ENCODE measurements around the gene LYZ. TPM values are rescaled to one million over a fixed set of nuclear protein-coding genes. Genes with fewer than 3 reads are reported as not detected.

Gene LYZ
- total and polyA plus RNA-seq, 2 donors (not counting 1 experiment from before 2014, with no cell fraction given), result 0.17 TPM; not detected in 1

DNA sequence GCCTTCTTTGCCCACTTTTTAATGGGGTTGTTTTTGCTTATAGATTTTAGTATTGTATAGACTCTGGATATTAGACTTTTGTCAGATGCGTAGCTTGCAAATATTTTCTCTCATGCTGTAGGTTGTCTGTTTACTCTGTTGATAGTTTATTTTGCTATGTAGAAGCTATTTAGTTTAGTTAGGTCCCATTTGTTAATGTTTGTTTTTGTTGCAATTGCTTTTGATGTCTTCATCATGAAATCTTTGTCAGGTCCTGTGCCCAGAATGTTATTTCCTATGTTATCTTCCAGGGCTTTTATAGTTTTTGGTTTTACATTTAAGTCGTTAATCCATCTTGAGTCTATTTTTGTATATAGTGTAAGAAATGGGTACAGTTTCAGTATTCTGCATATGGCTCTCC lies 30.0 kb upstream of the LYZ start:
- H2AFZ ChIP-seq (ENCODE audit: low read length), result no peak overlapping the region
- H3K27ac ChIP-seq (ENCODE audit: insufficient read depth, low read length), result no peak overlapping the region
- no peak overlapping the region for H3K4me2 ChIP-seq (ENCODE audit: extremely low read depth, insufficient read depth, low read length)
- no peaks in the 10 kb centered on the region for H3K79me2 ChIP-seq (ENCODE audit: control insufficient read depth, insufficient read depth, low read length)
- H3K27me3 ChIP-seq (ENCODE audit: control insufficient read depth, insufficient read depth, low read length), result no peaks in the 10 kb centered on the region
- no peak for DNase-seq (ENCODE audit: low read depth in 2 of 2)
- H3K36me3 ChIP-seq (ENCODE audit: control insufficient read depth, insufficient read depth, low read length), result no peaks in the 10 kb centered on the region
- no peaks in the 10 kb centered on the region for H3K4me1 ChIP-seq (ENCODE audit: control insufficient read depth, extremely low read depth, insufficient read depth, low read length)
- H4K20me1 ChIP-seq (ENCODE audit: control insufficient read depth, extremely low read depth, insufficient read depth, low read length), result no peaks in the 10 kb centered on the region
- TF ChIP-seq, protein P1, sequence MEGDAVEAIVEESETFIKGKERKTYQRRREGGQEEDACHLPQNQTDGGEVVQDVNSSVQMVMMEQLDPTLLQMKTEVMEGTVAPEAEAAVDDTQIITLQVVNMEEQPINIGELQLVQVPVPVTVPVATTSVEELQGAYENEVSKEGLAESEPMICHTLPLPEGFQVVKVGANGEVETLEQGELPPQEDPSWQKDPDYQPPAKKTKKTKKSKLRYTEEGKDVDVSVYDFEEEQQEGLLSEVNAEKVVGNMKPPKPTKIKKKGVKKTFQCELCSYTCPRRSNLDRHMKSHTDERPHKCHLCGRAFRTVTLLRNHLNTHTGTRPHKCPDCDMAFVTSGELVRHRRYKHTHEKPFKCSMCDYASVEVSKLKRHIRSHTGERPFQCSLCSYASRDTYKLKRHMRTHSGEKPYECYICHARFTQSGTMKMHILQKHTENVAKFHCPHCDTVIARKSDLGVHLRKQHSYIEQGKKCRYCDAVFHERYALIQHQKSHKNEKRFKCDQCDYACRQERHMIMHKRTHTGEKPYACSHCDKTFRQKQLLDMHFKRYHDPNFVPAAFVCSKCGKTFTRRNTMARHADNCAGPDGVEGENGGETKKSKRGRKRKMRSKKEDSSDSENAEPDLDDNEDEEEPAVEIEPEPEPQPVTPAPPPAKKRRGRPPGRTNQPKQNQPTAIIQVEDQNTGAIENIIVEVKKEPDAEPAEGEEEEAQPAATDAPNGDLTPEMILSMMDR (conservative IDR thresholded peaks at IDR 0.05 in 1 of 2, IDR thresholded peaks at IDR 0.05 in 1 of 2; ENCODE audit: low read depth in 1 of 2, low read length in 2 of 2), result no peak
- no peak for TF ChIP-seq EZH2 (IDR thresholded peaks at IDR 0.05; ENCODE audit: low read length, missing control alignments)
- no peak overlapping the region for H3K4me3 ChIP-seq (replicated peaks in 1 of 4; ENCODE audit: control extremely low read depth in 1 of 4, insufficient read depth in 1 of 4, low read depth in 3 of 4, low read length in 4 of 4)
- no peaks in the 10 kb centered on the region for H3K9me3 ChIP-seq (ENCODE audit: control insufficient read depth, insufficient read depth, low read depth, low read length)
- no peak overlapping the region for H3K9ac ChIP-seq (ENCODE audit: insufficient read depth, low read length)

DNA sequence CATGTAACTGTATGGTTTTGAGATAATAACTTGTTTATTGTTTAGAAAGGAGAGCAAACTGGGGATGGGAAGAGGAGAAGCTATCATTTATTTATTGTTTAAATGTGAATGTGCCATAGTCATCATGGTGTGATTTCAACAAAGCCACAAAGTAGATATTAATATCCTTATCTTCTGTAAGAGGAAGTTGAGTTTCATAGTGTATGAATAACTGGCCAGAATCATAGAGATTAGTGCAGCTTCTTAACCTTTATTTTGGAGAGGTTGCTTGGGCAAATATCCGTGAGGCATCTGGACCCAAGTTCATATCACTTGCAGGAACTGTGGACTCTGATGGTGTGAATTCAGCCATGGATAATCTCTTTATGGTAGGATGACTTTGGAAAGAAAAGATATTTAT lies 26.8 kb upstream of the LYZ start:
- H3K9me3 ChIP-seq (ENCODE audit: control insufficient read depth, insufficient read depth, low read depth, low read length), result no peaks in the 10 kb centered on the region
- no peaks in the 10 kb centered on the region for H3K79me2 ChIP-seq (ENCODE audit: control insufficient read depth, insufficient read depth, low read length)
- H3K36me3 ChIP-seq (ENCODE audit: control insufficient read depth, insufficient read depth, low read length), result no peaks in the 10 kb centered on the region
- H3K4me1 ChIP-seq (ENCODE audit: control insufficient read depth, extremely low read depth, insufficient read depth, low read length), result no peaks in the 10 kb centered on the region
- no peak overlapping the region for H3K9ac ChIP-seq (ENCODE audit: insufficient read depth, low read length)
- DNase-seq (ENCODE audit: low read depth in 2 of 2), result no peak
- TF ChIP-seq, protein P1 (conservative IDR thresholded peaks at IDR 0.05 in 1 of 2, IDR thresholded peaks at IDR 0.05 in 1 of 2; ENCODE audit: low read depth in 1 of 2, low read length in 2 of 2), result no peak
- TF ChIP-seq EZH2 (IDR thresholded peaks at IDR 0.05; ENCODE audit: low read length, missing control alignments), result no peak
- no peak overlapping the region for H3K4me3 ChIP-seq (replicated peaks in 1 of 4; ENCODE audit: control extremely low read depth in 1 of 4, insufficient read depth in 1 of 4, low read depth in 3 of 4, low read length in 4 of 4)
- H3K4me2 ChIP-seq (ENCODE audit: extremely low read depth, insufficient read depth, low read length), result no peak overlapping the region
- no peak overlapping the region for H3K27ac ChIP-seq (ENCODE audit: insufficient read depth, low read length)
- no peaks in the 10 kb centered on the region for H4K20me1 ChIP-seq (ENCODE audit: control insufficient read depth, extremely low read depth, insufficient read depth, low read length)
- peaks cover 4% of the 10 kb centered on the region for H3K27me3 ChIP-seq (ENCODE audit: control insufficient read depth, insufficient read depth, low read length)
- H2AFZ ChIP-seq (ENCODE audit: low read length), result no peak overlapping the region

DNA sequence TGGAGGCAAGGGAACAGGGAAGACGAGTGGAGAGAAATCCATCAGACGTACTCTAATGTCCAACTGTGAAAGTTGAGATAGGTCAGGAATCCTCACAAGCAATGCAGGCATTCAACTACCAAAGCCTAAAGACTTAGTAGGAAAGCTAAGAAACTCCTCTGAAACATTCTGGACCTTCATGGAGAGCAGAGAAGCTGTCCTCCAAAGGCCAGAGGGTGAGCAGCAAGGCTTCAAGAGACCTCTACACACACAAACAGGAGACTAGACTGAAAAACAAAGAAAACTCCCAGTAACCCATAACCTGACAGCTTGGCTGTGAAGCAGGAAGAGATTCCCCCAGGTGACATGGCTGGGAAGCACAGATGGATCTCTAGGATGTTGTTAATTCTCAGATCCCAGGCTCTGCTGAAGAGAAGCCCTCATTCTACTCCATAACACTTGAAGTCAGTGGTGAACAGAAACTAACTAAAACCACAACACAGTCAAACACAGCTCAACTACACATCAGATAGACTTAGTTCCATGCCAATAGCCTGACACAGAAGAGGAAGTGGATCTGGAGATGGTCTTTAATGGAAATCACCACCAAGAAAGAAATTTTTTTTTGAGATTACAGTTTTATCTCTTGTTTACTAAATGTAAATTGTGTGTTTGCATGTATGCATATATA lies 23.2 kb upstream of the LYZ start:
- H3K9me3 ChIP-seq (ENCODE audit: control insufficient read depth, insufficient read depth, low read depth, low read length), result no peaks in the 10 kb centered on the region
- peaks cover 16% of the 10 kb centered on the region for H3K27me3 ChIP-seq (ENCODE audit: control insufficient read depth, insufficient read depth, low read length)
- no peaks in the 10 kb centered on the region for H3K79me2 ChIP-seq (ENCODE audit: control insufficient read depth, insufficient read depth, low read length)
- DNase-seq (ENCODE audit: low read depth in 2 of 2), result no peak
- no peak overlapping the region for H3K27ac ChIP-seq (ENCODE audit: insufficient read depth, low read length)
- H3K36me3 ChIP-seq (ENCODE audit: control insufficient read depth, insufficient read depth, low read length), result no peaks in the 10 kb centered on the region
- H3K4me2 ChIP-seq (ENCODE audit: extremely low read depth, insufficient read depth, low read length), result no peak overlapping the region
- TF ChIP-seq, protein P1 (conservative IDR thresholded peaks at IDR 0.05 in 1 of 2, IDR thresholded peaks at IDR 0.05 in 1 of 2; ENCODE audit: low read depth in 1 of 2, low read length in 2 of 2), result no peak
- no peak for TF ChIP-seq EZH2 (IDR thresholded peaks at IDR 0.05; ENCODE audit: low read length, missing control alignments)
- H4K20me1 ChIP-seq (ENCODE audit: control insufficient read depth, extremely low read depth, insufficient read depth, low read length), result no peaks in the 10 kb centered on the region
- no peak overlapping the region for H3K9ac ChIP-seq (ENCODE audit: insufficient read depth, low read length)
- H3K4me3 ChIP-seq (replicated peaks in 1 of 4; ENCODE audit: control extremely low read depth in 1 of 4, insufficient read depth in 1 of 4, low read depth in 3 of 4, low read length in 4 of 4), result no peak overlapping the region
- no peak overlapping the region for H2AFZ ChIP-seq (ENCODE audit: low read length)
- no peaks in the 10 kb centered on the region for H3K4me1 ChIP-seq (ENCODE audit: control insufficient read depth, extremely low read depth, insufficient read depth, low read length)
